WTC11 (cell line): ENCODE data around the gene GOLPH3L. TPM values are rescaled to one million over a fixed set of nuclear protein-coding genes. Genes with fewer than 3 reads are reported as not detected.

Experiments
- ATAC-seq: fragments of 200-7000 bp; cut with Tn5 transposase; 2 replicates; pipeline ENCODE4 v1.10.0; 2021; ENCODE audit warnings: mild to moderate bottlenecking, moderate library complexity
- CTCF ChIA-PET: fragments of 300-600 bp; sonication (Branson Sonifier 250); formaldehyde crosslinking; loops from one replicate; lab custom pipeline; 2021; ENCODE audit warnings: antibody characterized with exemption; lab: Charles Lee
- POLR2A ChIA-PET: fragments of 350-600 bp; sonication (Branson Sonifier 250); formaldehyde crosslinking; loops from one replicate; lab custom pipeline; 2021; ENCODE audit warnings: antibody characterized with exemption; lab: Charles Lee
- DNase-seq: peaks from one replicate; pipeline ENCODE4 v3.0.0; 2021; ENCODE audit warnings: low spot score
- H3K27ac Mint-ChIP-seq: 2 replicates; pipeline ENCODE4 v1.8.0; 2021; ENCODE audit warnings: mixed read lengths
- H3K27me3 Mint-ChIP-seq: 2 replicates; pipeline ENCODE4 v1.8.0; 2021; ENCODE audit warnings: low read depth, mild to moderate bottlenecking, moderate library complexity, mixed read lengths
- H3K36me3 Mint-ChIP-seq: 2 replicates; pipeline ENCODE4 v1.8.0; 2021; ENCODE audit warnings: mixed read lengths
- H3K4me1 Mint-ChIP-seq: 2 replicates; pipeline ENCODE4 v1.8.0; 2022; ENCODE audit warnings: mixed read lengths
- H3K4me3 Mint-ChIP-seq: 2 replicates; pipeline ENCODE4 v1.8.0; 2021; ENCODE audit warnings: mild to moderate bottlenecking, moderate library complexity, mixed read lengths
- H3K9me3 Mint-ChIP-seq: 2 replicates; pipeline ENCODE4 v1.8.0; 2021; ENCODE audit warnings: mixed read lengths
- ELF4 ChIP-seq: sonication (generic); formaldehyde crosslinking; IDR thresholded peaks from 2 replicates; pipeline ENCODE4 v1.8.1; 2022; ENCODE audit warnings: low read depth, mild to moderate bottlenecking, moderate library complexity, missing genetic modification reagents
- EMX1 ChIP-seq: fragments of 250-450 bp; sonication (Bioruptor Pico); IDR thresholded peaks from 2 replicates; pipeline ENCODE4 v1.8.0; 2021; ENCODE audit warnings: mild to moderate bottlenecking
- ESRRA ChIP-seq: sonication (generic); formaldehyde crosslinking; IDR thresholded peaks from 2 replicates; pipeline ENCODE4 v1.8.1; 2022; ENCODE audit warnings: mild to moderate bottlenecking, missing genetic modification reagents, borderline replicate concordance
- ETV6 ChIP-seq: sonication (generic); formaldehyde crosslinking; IDR thresholded peaks from 2 replicates; pipeline ENCODE4 v1.8.1; 2022; ENCODE audit warnings: mild to moderate bottlenecking, missing genetic modification reagents
- FOXP1 ChIP-seq: sonication (generic); formaldehyde crosslinking; IDR thresholded peaks from 2 replicates; pipeline ENCODE4 v1.8.0; 2022; ENCODE audit warnings: missing genetic modification reagents, mild to moderate bottlenecking, moderate library complexity, borderline replicate concordance
- HMGXB4 ChIP-seq: sonication (generic); formaldehyde crosslinking; IDR thresholded peaks from 2 replicates; pipeline ENCODE4 v1.8.1; 2023; ENCODE audit warnings: mild to moderate bottlenecking, moderate library complexity, missing genetic modification reagents
- MXD4 ChIP-seq: fragments of 250-450 bp; sonication (Bioruptor Pico); IDR thresholded peaks from 2 replicates; pipeline ENCODE4 v1.8.0; 2021; ENCODE audit warnings: mild to moderate bottlenecking, moderate library complexity, borderline replicate concordance
- NR2C2 ChIP-seq: sonication (generic); formaldehyde crosslinking; IDR thresholded peaks from 2 replicates; pipeline ENCODE4 v1.8.0; 2022; ENCODE audit warnings: mild to moderate bottlenecking, missing genetic modification reagents
- SOX15 ChIP-seq: fragments of 250-450 bp; sonication (Bioruptor Pico); IDR thresholded peaks from 2 replicates; pipeline ENCODE4 v1.9.0; 2021; ENCODE audit warnings: mild to moderate bottlenecking
- STAT6 ChIP-seq: sonication (generic); formaldehyde crosslinking; conservative IDR thresholded peaks from 2 replicates; pipeline ENCODE4 v1.8.1; 2023; ENCODE audit warnings: mild to moderate bottlenecking, low read depth, missing genetic modification reagents, moderate library complexity
- TP53 ChIP-seq: sonication (generic); formaldehyde crosslinking; IDR thresholded peaks from 2 replicates; pipeline ENCODE4 v1.8.1; 2023; ENCODE audit warnings: mild to moderate bottlenecking, missing genetic modification reagents
- ZBTB21 ChIP-seq: sonication (generic); formaldehyde crosslinking; IDR thresholded peaks from 2 replicates; pipeline ENCODE4 v1.8.1; 2023; ENCODE audit warnings: mild to moderate bottlenecking, missing genetic modification reagents, borderline replicate concordance
- ZNF317 ChIP-seq: sonication (generic); formaldehyde crosslinking; IDR thresholded peaks from 2 replicates; pipeline ENCODE4 v1.8.1; 2023; ENCODE audit warnings: low read depth, mild to moderate bottlenecking, moderate library complexity, missing genetic modification reagents, borderline replicate concordance
- ZNF423 ChIP-seq: fragments of 250-450 bp; sonication (Bioruptor Pico); IDR thresholded peaks from 2 replicates; pipeline ENCODE4 v2.1.2; 2022; ENCODE audit warnings: mild to moderate bottlenecking, moderate library complexity
- ZNF671 ChIP-seq: fragments of 250-450 bp; sonication (Bioruptor Pico); IDR thresholded peaks from 2 replicates; pipeline ENCODE4 v1.8.0; 2021; ENCODE audit warnings: mild to moderate bottlenecking
- total RNA-seq: library from RNA; stranded (reverse); gene quantifications from 3 replicates; pipeline ENCODE4 v1.2.3, GENCODE V29; 2021
- TF ChIP-seq, protein P1 (sequence below): fragments of 250-450 bp; sonication (Bioruptor Pico); IDR thresholded peaks from 2 replicates; pipeline ENCODE4 v1.9.0; 2021; ENCODE audit warnings: mild to moderate bottlenecking, borderline replicate concordance
- TF ChIP-seq, protein P2 (sequence below): fragments of 250-450 bp; sonication (Bioruptor Pico); IDR thresholded peaks from 2 replicates; pipeline ENCODE4 v1.9.0; 2021; ENCODE audit warnings: mild to moderate bottlenecking

GOLPH3L gene
- total RNA-seq, 1 experiment from 2014 or later, result 39.5 TPM

DNA sequence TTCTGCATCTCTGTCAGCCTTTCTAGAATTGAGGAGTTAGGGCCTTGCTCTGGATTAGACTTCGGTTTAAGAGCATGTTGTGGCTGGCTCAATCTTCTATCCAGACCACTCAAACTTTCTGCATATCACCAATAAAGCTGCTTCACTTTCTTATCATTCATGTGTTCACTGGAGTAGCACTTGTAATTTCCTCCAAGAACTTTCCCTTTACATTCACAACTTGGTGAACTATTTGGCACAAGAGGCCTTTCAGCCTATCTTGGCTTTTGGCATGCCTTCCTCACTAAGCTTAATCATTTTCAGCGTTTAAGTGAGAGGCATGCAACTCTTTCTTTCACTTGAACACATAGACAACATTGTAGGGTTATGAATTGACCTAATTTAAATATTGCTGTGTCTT lies 27.4 kb upstream of the GOLPH3L start:
- TF ChIP-seq ETV6 (CRISPR knock-in tag), result no peak
- TF ChIP-seq HMGXB4 (CRISPR knock-in tag), result no peak
- no peak for TF ChIP-seq SOX15 (CRISPR knock-in tag)
- no peak for TF ChIP-seq EMX1 (CRISPR knock-in tag)
- no peak for TF ChIP-seq FOXP1
- TF ChIP-seq ZNF423, result no peak
- TF ChIP-seq, protein P1, sequence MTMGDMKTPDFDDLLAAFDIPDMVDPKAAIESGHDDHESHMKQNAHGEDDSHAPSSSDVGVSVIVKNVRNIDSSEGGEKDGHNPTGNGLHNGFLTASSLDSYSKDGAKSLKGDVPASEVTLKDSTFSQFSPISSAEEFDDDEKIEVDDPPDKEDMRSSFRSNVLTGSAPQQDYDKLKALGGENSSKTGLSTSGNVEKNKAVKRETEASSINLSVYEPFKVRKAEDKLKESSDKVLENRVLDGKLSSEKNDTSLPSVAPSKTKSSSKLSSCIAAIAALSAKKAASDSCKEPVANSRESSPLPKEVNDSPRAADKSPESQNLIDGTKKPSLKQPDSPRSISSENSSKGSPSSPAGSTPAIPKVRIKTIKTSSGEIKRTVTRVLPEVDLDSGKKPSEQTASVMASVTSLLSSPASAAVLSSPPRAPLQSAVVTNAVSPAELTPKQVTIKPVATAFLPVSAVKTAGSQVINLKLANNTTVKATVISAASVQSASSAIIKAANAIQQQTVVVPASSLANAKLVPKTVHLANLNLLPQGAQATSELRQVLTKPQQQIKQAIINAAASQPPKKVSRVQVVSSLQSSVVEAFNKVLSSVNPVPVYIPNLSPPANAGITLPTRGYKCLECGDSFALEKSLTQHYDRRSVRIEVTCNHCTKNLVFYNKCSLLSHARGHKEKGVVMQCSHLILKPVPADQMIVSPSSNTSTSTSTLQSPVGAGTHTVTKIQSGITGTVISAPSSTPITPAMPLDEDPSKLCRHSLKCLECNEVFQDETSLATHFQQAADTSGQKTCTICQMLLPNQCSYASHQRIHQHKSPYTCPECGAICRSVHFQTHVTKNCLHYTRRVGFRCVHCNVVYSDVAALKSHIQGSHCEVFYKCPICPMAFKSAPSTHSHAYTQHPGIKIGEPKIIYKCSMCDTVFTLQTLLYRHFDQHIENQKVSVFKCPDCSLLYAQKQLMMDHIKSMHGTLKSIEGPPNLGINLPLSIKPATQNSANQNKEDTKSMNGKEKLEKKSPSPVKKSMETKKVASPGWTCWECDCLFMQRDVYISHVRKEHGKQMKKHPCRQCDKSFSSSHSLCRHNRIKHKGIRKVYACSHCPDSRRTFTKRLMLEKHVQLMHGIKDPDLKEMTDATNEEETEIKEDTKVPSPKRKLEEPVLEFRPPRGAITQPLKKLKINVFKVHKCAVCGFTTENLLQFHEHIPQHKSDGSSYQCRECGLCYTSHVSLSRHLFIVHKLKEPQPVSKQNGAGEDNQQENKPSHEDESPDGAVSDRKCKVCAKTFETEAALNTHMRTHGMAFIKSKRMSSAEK (CRISPR knock-in tag), result no peak
- Mint-ChIP-seq H3K36me3 (no peaks in the 10 kb centered on the region), H3K4me3 (no peak overlapping the region), H3K27me3 (no peaks in the 10 kb centered on the region), H3K4me1 (no peaks in the 10 kb centered on the region), H3K27ac (no peak overlapping the region), H3K9me3 (peaks cover 9% of the 10 kb centered on the region)
- ChIA-PET CTCF (no interaction called here), POLR2A (no interaction called here)
- ATAC-seq (no peak), DNase-seq (no peak)

- Mint-ChIP-seq H3K36me3 (no peaks in the 10 kb centered on the region), H3K27me3 (no peaks in the 10 kb centered on the region)
- no peak for TF ChIP-seq ESRRA
- TF ChIP-seq ELF4 (CRISPR knock-in tag), result no peak
- no peak for TF ChIP-seq TP53
- TF ChIP-seq ZNF671 (CRISPR knock-in tag), result no peak
- no peak for TF ChIP-seq ZBTB21 (CRISPR knock-in tag)
- no peak for TF ChIP-seq NR2C2 (CRISPR knock-in tag)
- no peak for TF ChIP-seq MXD4 (CRISPR knock-in tag)
- TF ChIP-seq, all 79 proteins: peak for 0
- no peak for ATAC-seq
- ChIA-PET POLR2A (no interaction called here), CTCF (no interaction called here)
- no peak for DNase-seq
- Mint-ChIP-seq H3K27ac (no peak within 1 kb of the TSS), H3K9me3 (peaks cover 9% of the 10 kb centered on the region), H3K4me1 (no peaks in the 10 kb centered on the region), H3K4me3 (no peak within 1 kb of the TSS)
These were observed 23.7 kb upstream of the GOLPH3L start, which contains the start of gene HORMAD1 for GRCh38 chr1:150720703-150721102. Gene HORMAD1 (minus strand): TSS chr1:150720895. CDS start chr1:150719505, 1,390 bp downstream.

DNA sequence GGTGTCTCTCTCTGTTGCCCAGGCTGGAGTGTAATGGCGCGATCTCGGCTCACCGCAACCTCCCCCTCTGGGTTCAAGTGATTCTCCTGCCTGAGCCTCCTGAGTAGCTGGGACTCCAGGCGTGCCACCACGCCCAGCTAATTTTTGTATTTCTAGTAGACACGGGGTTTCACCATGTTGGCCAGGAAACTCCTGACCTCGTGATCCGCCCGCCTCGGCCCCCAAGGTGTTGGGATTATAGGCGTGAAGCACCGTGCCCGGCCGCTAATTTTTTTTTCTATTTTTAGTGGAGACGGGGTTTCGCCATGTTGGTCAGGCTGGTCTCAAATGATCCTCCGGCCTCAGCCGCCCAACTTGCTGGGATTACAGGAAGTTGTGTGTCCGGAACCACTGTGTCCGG lies 23.1 kb upstream of the GOLPH3L start:
- CTCF ChIA-PET, result no interaction called here
- ATAC-seq, result no peak
- peaks cover 9% of the 10 kb centered on the region for H3K9me3 Mint-ChIP-seq

More for the DNA sequence above, 23.1 kb upstream of the GOLPH3L start:
- Mint-ChIP-seq H3K27me3 (no peaks in the 10 kb centered on the region), H3K27ac (no peak overlapping the region), H3K4me3 (no peak overlapping the region), H3K36me3 (no peaks in the 10 kb centered on the region), H3K4me1 (no peaks in the 10 kb centered on the region)
- TF ChIP-seq, protein P2, sequence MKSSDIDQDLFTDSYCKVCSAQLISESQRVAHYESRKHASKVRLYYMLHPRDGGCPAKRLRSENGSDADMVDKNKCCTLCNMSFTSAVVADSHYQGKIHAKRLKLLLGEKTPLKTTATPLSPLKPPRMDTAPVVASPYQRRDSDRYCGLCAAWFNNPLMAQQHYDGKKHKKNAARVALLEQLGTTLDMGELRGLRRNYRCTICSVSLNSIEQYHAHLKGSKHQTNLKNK (CRISPR knock-in tag), result no peak
- no peak for TF ChIP-seq STAT6
- no peak for TF ChIP-seq ZNF317
- no peak for DNase-seq
- POLR2A ChIA-PET, result no interaction called here
